PC-3 (cell line): ENCODE results near the gene KRT12. TPM values are rescaled to one million over a fixed set of nuclear protein-coding genes. Genes with fewer than 3 reads are reported as not detected.

Experiments used
- ATAC-seq: fragments of 200-7000 bp; cut with Tn5 transposase; 2 replicates; pipeline ENCODE4 v1.9.1; 2020; ENCODE audit warnings: mild to moderate bottlenecking, moderate library complexity
- BruUV-seq: library from RNA; stranded (reverse); fragments of 400-500 nt; replicated peaks from 2 replicates; lab custom pipeline; 2021; lab: Mats Ljungman, UMichigan
- CTCF ChIA-PET: fragments of 300-600 bp; sonication (Branson Sonifier 250); formaldehyde crosslinking; loops from one replicate; lab custom pipeline; 2022; ENCODE audit warnings: antibody characterized with exemption; lab: Charles Lee
- POLR2A ChIA-PET: fragments of 300-600 bp; sonication (Branson Sonifier 250); formaldehyde crosslinking; loops from one replicate; lab custom pipeline; 2022; ENCODE audit warnings: antibody characterized with exemption; ENCODE audit not compliant: unreplicated experiment; lab: Charles Lee
- DNase-seq: peaks from one replicate; pipeline ENCODE4 v3.0.0-alpha.2; 2015
- H2AFZ ChIP-seq: fragments of 300-600 bp; sonication (generic); 2 replicates; pipeline ENCODE4 v1.6.0; 2016; ENCODE audit warnings: antibody characterized with exemption, low read length
- H3F3A ChIP-seq: fragments of 300-600 bp; sonication (generic); one replicate; pipeline ENCODE4 v1.6.0; 2017; ENCODE audit warnings: antibody characterized with exemption, low read length, control low read depth, mild to moderate bottlenecking; ENCODE audit not compliant: unreplicated experiment
- H3K27ac ChIP-seq: fragments of 300-600 bp; sonication (generic); 2 replicates; pipeline ENCODE4 v1.5.1; 2016; ENCODE audit warnings: mild to moderate bottlenecking, low read length
- H3K27me3 ChIP-seq: fragments of 300-600 bp; sonication (generic); 2 replicates; pipeline ENCODE4 v1.6.1; 2016; ENCODE audit warnings: low read length, mixed read lengths
- H3K36me3 ChIP-seq: fragments of 300-600 bp; sonication (generic); 2 replicates; pipeline ENCODE4 v1.6.1; 2016; ENCODE audit warnings: low read depth, mixed run types, low read length, mixed read lengths
- H3K4me1 ChIP-seq: fragments of 300-600 bp; sonication (generic); 2 replicates; pipeline ENCODE4 v1.5.1; 2016; ENCODE audit warnings: low read length; ENCODE audit not compliant: insufficient read depth
- H3K4me2 ChIP-seq: fragments of 300-600 bp; sonication (generic); 2 replicates; pipeline ENCODE4 v1.6.0; 2016; ENCODE audit warnings: low read length
- H3K4me3 ChIP-seq: fragments of 300-600 bp; sonication (generic); 2 replicates; pipeline ENCODE4 v1.5.1; 2016; ENCODE audit warnings: mild to moderate bottlenecking, low read length, mixed read lengths
- H3K79me2 ChIP-seq: fragments of 300-600 bp; sonication (generic); 2 replicates; pipeline ENCODE4 v1.6.1; 2017; ENCODE audit warnings: low read length, mixed read lengths
- H3K9ac ChIP-seq: fragments of 300-600 bp; sonication (generic); 2 replicates; pipeline ENCODE4 v1.6.0; 2016; ENCODE audit warnings: mild to moderate bottlenecking, low read length
- H3K9me2 ChIP-seq: fragments of 300-600 bp; sonication (generic); replicated peaks from 2 replicates; pipeline ENCODE4 v1.6.1; 2016; ENCODE audit warnings: mixed run types, low read length, mixed read lengths
- H3K9me3 ChIP-seq: fragments of 300-600 bp; sonication (generic); 2 replicates; pipeline ENCODE4 v1.6.1; 2016; ENCODE audit warnings: low read length, mixed read lengths
- H4K20me1 ChIP-seq: fragments of 300-600 bp; sonication (generic); 2 replicates; pipeline ENCODE4 v1.6.1; 2016; ENCODE audit warnings: low read length, mixed read lengths
- CTCF ChIP-seq: fragments of 300-600 bp; sonication (generic); conservative IDR thresholded peaks from 2 replicates; pipeline ENCODE4 v1.5.1; 2017; ENCODE audit warnings: antibody characterized with exemption, low read depth, mild to moderate bottlenecking, low read length
- EZH2 ChIP-seq: fragments of 300-600 bp; sonication (generic); IDR thresholded peaks from one replicate; pipeline ENCODE4 v1.6.1; 2017; ENCODE audit warnings: antibody characterized with exemption, mild to moderate bottlenecking, low read length; ENCODE audit not compliant: unreplicated experiment
- EZH2phosphoT487 ChIP-seq: fragments of 300-600 bp; sonication (generic); IDR thresholded peaks from 2 replicates; pipeline ENCODE4 v1.6.1; 2018; ENCODE audit warnings: mild to moderate bottlenecking, antibody characterized with exemption, low read length, borderline replicate concordance
- intact Hi-C: fragments of 100-400 bp; cut with micrococcal nuclease; formaldehyde crosslinking; loops from 2 replicates; pipeline ENCODE4 v1.9.0; 2023
- total RNA-seq: library from RNA; depleted of rRNA; stranded (reverse); fragments of >200 nt; gene quantifications from 2 replicates; pipeline ENCODE4 v1.2.3, GENCODE V29; 2014

KRT12 gene
- total RNA-seq, 1 experiment from 2014 or later: not detected

DNA sequence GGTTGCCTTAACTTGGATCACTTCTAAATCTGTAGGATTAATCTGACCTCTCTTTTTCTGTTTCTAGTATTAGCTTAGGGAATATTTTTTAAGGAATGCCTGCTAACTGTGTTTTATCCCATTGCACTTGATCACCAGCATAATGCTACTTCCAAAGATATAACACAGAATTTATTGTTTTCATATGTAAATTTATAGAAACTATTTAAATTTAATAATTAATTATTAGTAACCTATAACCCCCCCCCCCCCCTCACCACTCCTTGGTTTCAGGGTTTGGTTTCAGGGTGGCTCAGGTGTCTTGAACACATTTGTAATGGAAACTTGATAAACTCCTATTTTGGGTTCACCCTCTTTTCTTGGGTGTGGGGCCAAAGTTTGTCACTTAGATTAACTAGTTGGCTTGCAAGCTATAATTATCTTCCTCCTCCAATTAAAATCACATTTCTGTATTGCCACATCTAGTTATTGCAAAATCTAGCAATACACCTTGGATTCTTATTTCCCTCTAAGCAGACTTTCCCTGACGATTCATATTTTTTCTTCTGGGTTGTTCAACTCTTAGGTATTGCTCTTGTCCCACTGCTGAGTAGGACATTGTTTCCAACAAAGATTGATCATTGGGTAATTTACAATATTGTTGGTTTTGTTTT is 18.3 kb downstream of the KRT12 start:
- POLR2A ChIA-PET: no interaction called here
- intact Hi-C loops: no loop called here
- no peaks in the 10 kb centered on the region for H3K36me3 ChIP-seq
- H4K20me1 ChIP-seq: no peaks in the 10 kb centered on the region
- no peaks in the 10 kb centered on the region for H3F3A ChIP-seq
- no peaks in the 10 kb centered on the region for H3K79me2 ChIP-seq
- no peak overlapping the region for H2AFZ ChIP-seq
- H3K4me3 ChIP-seq: no peak overlapping the region
- no TSS peak for BruUV-seq
- no peak overlapping the region for H3K4me2 ChIP-seq
- H3K9me2 ChIP-seq: no peaks in the 10 kb centered on the region
- no peak for DNase-seq
- no peak overlapping the region for H3K27ac ChIP-seq
- no peak for TF ChIP-seq CTCF
- peaks cover 31% of the 10 kb centered on the region for H3K4me1 ChIP-seq
- ATAC-seq: no peak
- CTCF ChIA-PET: interaction anchor here (0.5 kb wide), 1 partner anchor 30 kb away, joined by 3 read pairs; no protein-coding TSS in a partner anchor
- no peaks in the 10 kb centered on the region for H3K27me3 ChIP-seq
- H3K9ac ChIP-seq: no peak overlapping the region
- H3K9me3 ChIP-seq: no peaks in the 10 kb centered on the region

DNA sequence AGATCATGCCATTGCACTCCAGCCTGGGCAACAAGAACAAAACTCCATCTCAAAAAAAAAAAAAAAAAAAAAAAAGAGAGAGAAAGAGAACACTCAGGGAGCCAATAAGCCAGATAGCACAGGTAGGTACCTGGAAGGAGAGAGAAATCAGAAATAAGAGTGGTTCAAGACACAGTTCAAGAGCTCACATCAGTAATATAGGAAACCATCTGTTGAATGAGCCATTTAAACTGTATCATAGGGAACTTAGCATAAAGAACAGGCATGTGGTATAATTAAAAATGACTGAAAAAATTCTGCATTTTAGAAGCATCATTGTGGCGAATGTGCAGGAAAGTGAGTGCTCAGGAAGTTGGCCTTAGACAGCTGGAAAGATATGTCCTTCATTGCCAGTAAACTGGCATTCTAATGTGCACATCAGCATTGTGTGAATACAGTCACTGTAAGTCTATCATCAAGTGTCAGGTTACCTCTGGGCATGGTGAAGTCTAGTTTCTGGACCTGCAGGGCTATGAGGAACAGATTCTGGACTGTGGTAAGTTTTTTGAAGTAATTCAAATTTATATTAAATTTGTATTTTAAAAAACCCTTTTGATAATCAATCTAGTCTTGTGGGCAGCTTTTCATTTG is 20.4 kb downstream of the KRT12 start:
- DNase-seq: peak; percentile 61
- Histone ChIP-seq H3K4me1 (peaks cover 14% of the 10 kb centered on the region), H3K9ac (no peak overlapping the region), H3F3A (no peaks in the 10 kb centered on the region), H3K27me3 (no peaks in the 10 kb centered on the region), H4K20me1 (no peaks in the 10 kb centered on the region), H3K4me3 (no peak overlapping the region), H3K9me2 (no peaks in the 10 kb centered on the region), H3K79me2 (no peaks in the 10 kb centered on the region), H3K27ac (no peak overlapping the region), H3K4me2 (no peak overlapping the region), H3K36me3 (no peaks in the 10 kb centered on the region), H3K9me3 (no peaks in the 10 kb centered on the region), H2AFZ (no peak overlapping the region)
- ATAC-seq: peak; percentile 92
- intact Hi-C loops: no loop called here
- BruUV-seq: no TSS peak
- TF ChIP-seq EZH2phosphoT487: no peak
- no peak for TF ChIP-seq EZH2
- TF ChIP-seq CTCF: no peak
- POLR2A ChIA-PET: no interaction called here
- CTCF ChIA-PET: no interaction called here

DNA sequence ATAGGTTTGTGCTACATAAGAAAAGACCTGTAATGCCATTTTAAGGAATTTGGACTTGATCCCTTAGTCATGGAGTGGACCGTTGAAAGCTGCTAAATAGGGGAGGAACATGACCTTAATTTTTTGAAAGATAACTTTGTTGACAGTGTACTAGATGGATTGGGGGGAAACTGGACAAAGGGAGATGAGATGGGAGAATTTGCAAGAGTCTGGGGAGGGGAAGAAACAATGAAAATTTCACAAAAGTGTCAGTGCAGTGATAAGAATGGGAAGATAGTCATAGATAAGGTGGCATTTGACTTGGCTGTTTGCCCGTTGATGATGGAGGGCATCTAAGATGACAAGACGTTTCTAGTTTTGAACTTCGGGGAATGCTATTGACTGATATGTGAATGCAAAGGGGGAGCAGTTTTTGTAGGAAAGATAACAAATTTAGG is 22.3 kb downstream of the KRT12 start:
- Histone ChIP-seq H2AFZ (no peak overlapping the region), H3F3A (no peaks in the 10 kb centered on the region), H4K20me1 (no peaks in the 10 kb centered on the region), H3K79me2 (no peaks in the 10 kb centered on the region), H3K9me2 (no peaks in the 10 kb centered on the region), H3K9ac (no peak overlapping the region), H3K27me3 (no peaks in the 10 kb centered on the region), H3K4me2 (no peak overlapping the region), H3K36me3 (no peaks in the 10 kb centered on the region), H3K9me3 (no peaks in the 10 kb centered on the region), H3K4me1 (no peaks in the 10 kb centered on the region), H3K27ac (no peak overlapping the region), H3K4me3 (no peak overlapping the region)
- no peak for TF ChIP-seq EZH2phosphoT487
- TF ChIP-seq EZH2: no peak
- TF ChIP-seq CTCF: no peak
- ATAC-seq (no peak), DNase-seq (no peak)
- CTCF ChIA-PET: no interaction called here
- intact Hi-C loops: no loop called here
- no TSS peak for BruUV-seq
- POLR2A ChIA-PET: no interaction called here
